Measurements from ENCODE around the gene BRWD1.
A peak's percentile ranks its signal among the peaks of the same experiment; 100 is the strongest.

BRWD1 gene

DNA sequence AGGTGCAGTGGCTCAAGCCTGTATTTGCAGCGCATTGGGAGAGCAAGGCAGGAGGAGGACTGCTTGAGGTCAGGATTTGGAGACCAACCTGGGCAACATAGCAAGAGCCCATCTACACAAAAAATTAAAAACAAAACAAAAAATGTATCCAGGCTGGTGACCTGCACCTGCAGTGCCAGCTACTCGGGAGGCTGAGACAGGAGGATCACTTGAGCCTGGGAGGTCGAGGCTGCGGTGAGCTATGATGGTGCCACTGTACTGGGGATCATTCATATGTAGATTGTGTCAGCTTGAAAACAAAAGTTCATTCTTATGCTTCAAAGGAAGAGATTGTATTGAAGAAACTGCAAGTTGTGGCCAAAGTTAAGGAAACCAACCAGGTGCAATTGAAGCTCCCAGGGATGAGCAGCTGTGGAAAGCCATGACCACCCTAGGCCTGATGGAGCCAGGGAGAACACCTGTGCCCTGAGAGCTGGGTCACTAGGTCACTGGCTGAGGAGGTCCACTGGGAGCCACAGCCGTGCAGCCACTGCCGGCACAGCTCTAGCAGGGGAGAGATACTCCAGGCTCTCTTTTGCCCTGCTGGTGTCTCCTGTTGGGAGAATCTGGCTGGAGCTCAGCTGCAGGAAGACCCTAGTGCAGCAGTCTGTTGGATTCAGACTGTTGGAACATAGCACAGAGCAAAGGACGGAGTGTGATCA is 13.3 kb upstream of the BRWD1 start:
- no peak for DNase-seq

GRCh38 chr21:39325458-39325857 is 12.0 kb upstream of the BRWD1 start:
- no peak for DNase-seq

DNA sequence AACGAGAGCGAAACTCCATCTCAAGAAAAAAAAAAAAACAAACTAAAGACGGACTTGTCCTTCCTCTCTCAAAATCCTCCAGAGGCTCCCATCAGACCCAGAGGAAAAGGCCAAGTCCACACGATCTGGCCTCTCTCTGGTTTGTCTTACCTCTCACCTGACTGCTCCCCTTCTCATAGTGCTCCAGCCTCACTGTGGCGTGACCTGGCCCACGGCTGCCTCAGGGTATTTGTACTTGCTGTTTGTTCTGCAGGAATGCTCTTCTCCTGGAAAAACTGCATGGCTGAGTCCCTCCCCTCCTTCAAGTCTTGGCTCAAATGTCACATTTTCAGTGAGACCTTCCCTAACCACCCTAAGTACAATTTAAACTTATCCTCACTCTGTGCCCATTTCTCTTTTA is 8.0 kb upstream of the BRWD1 start:
- no peak for DNase-seq

DNA sequence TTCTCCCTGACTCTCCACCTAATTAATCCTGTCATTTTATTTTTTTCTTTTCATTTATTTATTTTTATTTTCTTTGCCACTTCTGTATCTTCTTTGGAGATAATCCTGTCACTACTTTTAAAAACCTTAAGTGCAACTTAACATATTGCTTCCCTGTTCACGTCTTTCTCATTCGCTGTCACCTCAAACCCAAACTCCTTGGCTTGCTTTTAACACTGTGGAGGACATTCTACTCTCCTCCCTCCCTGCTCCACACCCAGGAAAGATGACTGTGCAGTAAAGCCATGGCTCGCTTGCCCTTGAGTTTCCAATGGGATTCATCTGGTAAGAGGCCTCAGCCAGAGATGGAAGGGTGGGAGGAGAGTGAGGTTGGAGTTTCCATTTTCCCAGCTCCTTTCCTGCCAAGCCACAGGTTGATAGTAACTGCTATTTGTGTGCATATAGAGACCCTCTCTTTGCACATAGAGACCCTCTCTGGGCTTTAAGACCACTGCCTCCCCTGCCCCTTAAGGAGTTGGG is 6.4 kb upstream of the BRWD1 start:
- DNase-seq = no peak

DNA sequence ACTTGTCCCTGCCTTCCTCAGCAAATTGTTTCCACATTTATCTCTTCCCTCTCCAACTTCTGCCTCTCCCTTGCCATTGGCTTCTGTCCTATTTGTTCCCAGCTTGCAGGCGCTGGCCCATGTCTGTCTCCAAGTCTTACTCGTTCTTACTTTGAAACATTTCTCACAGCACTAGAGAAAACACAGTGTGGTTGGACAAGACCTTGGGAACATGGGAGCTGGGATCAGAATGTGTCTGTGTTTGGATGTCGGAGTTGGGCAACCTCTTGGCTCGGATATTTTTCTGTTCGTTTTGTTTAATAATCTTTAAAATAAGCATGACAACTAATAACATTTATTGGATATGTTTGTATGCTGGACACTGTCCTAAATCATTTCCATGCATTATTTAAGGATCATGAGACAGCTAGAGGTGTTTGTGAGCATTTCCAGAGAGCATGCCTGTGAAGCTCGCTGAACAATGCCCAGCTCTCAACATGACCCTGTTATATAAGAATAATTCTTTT is 5.9 kb upstream of the BRWD1 start:
- no peak for DNase-seq

DNA sequence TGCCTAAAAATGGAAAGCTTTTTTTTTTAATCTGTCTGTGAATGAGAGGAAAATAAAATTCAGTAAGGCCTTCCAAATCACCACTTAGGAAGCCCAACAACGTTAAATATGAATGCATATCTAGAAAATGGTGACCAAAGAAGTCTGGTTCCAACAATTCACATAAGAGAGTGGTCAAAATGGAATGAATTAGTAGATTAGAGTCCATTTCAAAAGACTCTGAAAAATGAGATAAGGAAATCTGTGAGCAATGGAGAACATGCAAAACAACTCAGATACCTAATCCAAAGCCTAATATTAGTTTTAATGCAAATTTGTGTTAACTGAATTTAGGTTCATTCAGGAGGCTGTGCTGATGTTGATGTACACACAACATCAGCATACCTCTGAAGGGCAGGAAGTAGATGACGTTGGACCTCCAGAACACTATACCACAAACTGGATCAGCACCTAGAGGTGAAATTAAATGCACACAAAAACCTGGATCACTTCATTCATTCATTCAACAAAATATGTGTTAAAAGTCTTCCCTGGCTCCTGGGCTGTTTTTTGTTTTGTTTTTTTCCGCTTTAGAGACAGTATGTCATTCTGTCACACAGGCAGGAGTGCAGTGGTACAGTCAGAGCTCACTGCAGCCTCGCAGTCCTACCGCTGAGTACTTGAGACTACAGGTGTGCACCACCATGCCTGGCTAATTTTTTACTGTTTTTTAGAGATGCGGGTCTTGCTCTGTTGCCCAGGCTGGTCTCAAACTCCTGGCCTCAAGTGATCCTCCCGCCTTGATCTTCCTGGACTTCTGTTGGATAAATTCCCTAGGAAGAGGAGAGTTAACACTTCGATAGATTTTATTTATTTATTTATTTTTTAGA is 4.9 kb upstream of the BRWD1 start:
- no peak for DNase-seq

DNA sequence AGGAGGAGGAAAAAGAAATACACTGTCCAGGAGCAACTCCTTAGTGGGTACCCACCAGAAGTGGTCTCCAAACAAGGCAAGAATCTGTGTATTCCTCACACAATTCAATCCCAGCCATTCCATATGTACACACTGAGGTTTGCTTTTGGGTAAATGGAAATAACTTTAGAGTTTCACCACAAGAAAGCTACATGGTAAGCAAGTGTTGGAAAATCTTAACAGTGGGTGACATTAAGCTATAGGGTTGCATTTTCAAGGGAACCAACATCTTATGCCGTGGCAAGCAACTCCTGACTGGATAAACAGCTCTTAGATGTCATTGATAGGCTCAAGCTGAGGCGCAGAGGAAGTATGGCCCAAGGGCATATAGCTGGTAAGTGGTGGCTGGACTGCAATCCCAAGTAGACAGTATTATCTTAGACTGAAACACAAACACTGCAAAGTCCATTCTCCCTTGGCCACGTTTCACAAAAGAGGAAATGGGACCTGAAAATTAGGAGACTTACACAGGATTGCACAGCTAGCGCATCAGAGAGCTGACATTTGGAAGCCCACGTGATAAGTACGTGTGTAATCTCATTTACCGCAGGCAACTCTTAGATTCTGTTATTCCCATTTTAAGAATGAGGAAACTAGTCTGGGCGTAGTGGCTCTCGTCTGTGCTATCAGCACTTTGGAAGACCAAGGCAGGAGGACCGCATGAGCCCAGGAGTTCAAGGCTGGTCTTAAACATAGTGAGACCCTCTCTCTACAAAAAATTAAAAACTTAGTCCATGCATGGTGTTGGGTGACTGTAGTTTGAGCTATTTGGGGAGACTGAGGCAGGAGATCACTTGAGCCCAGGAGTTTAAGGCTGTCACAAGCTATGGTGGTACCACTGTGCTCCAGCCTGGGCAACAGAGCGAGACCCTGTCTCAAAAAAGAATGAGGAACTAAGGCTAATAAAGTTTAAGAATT is 4.0 kb upstream of the BRWD1 start:
- DNase-seq = no peak

- no peak for DNase-seq
Observed at GRCh38 chr21:39316729-39317128, 3.3 kb upstream of the BRWD1 start.

GRCh38 chr21:39315603-39316445 is 2.4 kb upstream of the BRWD1 start:
- DNase-seq = no peak

GRCh38 chr21:39314143-39315027 is 953 bp upstream of the BRWD1 start:
- DNase-seq = peak; percentile 29

DNA sequence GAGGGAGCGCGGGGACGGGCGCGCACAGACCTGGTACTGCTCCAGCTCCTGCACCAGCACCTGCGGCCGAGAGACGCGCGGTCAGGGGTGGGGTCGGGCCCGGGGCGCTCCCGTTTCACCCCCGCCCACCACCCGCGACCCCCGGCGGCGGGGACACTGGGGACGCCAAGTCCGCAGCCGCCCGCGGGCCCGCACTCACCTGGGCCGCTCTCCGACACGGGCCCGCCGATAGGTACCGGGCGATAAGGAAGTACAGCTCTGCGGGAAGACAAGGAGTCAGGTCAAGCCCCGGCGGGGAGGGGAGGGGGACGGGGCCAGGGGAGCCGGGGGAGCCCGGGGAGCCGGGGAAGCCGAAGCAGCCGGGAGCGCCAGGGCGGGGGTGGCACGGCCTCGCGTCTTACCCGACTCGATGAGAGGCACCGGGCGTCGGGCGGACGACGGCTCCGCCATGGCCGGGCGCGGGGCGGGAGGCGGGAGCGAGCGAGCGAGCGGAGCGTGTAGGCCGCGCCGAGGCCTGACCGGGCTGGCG is 326 bp downstream of the BRWD1 start:
- no peak for DNase-seq

GRCh38 chr21:39312112-39313041 is 1.1 kb downstream of the BRWD1 start:
- peak; percentile 94 for DNase-seq

DNA sequence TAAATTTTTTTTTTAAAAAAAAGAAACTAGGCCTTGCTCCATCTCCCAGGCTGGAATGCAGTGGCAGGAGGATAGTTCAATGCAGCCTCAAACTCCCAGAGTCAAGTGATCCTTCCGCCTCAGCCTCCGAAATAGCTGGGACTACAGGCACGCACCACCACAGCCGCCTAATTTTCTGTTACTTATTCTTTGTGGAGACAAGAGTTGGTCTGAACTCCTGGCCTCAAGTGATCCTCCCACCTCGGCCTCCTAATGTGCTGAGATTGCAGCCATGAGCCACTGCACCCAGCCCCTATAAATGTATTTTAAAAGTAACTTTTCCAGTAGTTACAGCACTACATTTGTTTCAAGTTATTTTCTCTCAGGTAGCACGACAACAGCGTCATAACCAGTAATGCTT is 2.3 kb downstream of the BRWD1 start:
- DNase-seq = no peak

- no peak for DNase-seq
Observed at GRCh38 chr21:39307466-39307865, 6.0 kb downstream of the BRWD1 start.

DNA sequence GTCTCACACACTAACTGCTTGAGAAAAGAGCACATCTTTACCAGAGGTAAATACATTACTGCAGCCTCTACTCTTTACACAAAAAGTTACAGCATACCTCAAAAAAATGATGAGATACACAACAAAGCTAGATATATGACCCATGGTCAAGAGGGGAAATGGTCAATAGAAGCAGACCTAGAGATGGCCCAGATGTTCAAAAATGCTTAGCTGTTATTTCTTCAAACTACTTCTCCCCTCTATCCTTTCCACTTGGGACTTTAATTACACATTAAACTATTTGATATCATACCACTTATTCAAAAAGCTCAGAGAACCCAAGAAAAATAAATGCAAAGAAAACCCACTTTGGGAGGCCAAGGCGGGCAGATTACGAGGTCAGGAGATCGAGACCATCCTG is 12.8 kb downstream of the BRWD1 start:
- DNase-seq = no peak

GRCh38 chr21:39296891-39297290 is 16.5 kb downstream of the BRWD1 start:
- no peak for DNase-seq

DNA sequence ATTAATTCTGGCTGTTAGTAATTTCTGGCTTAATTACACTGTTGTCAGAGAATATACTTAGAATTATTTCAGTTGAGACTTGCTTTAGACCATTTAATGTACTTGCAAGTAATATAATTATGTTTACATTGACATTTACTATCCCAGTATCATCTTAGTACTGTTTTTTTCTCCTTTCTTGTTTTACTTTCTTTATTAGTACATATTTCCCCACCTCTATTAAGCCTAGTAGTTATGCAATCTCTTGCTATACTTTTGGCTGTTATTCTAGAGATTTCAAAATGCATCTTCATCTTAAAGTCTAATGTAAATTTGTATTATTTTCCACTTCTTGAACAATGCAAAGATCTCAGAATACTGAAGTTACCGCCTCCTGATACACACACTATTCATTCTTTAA is 24.4 kb downstream of the BRWD1 start:
- DNase-seq = no peak

DNA sequence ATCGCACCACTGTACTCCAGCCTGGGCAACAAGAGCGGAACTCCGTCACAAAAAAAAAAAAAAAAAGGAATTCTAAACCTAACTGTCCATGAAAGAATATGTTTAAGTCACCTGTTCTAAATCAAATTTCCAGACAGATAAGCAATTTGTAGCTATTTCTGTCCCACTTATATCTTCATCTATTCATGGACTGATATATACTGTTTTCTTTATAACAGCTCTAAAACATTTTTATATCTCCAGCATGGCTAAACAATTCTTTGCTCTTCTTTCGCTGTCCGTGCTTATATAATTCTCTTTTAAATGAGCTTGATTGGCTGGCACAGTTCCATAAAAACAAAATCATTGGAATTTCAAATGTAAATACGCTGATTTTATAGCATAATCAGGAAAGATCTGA is 30.5 kb downstream of the BRWD1 start:
- no peak for DNase-seq

GRCh38 chr21:39281853-39282252 is 31.6 kb downstream of the BRWD1 start:
- DNase-seq = no peak
